Activated T-helper 2 cell treated with anti-CD3 and anti-CD28 coated beads, Interferon-gamma antibody, Interleukin-2, Interleukin-4, amounts not matched to agents 10 μg/mL and 5 μg/mL and 100 μg/mL, durations not matched to agents 14 hours and 24 hours and 36 hours (primary cell): ENCODE measurements around the gene LIPE. TPM values are rescaled to one million over a fixed set of nuclear protein-coding genes. Genes with fewer than 3 reads are reported as not detected.

ENCODE experiments used
- DNase-seq: peaks from one replicate; pipeline ENCODE4 v3.0.0; 2021; ENCODE audit warnings: low spot score
- H3K27ac Mint-ChIP-seq: one replicate; pipeline ENCODE4 v1.8.0; 2021; ENCODE audit warnings: mixed read lengths
- H3K27me3 Mint-ChIP-seq: one replicate; pipeline ENCODE4 v1.8.0; 2021; ENCODE audit warnings: low read depth, mixed read lengths
- H3K36me3 Mint-ChIP-seq: one replicate; pipeline ENCODE4 v1.8.0; 2021; ENCODE audit warnings: low read depth, mixed read lengths
- H3K4me1 Mint-ChIP-seq: one replicate; pipeline ENCODE4 v1.8.0; 2021; ENCODE audit warnings: low read depth, mixed read lengths
- H3K4me3 Mint-ChIP-seq: one replicate; pipeline ENCODE4 v1.8.0; 2021; ENCODE audit warnings: low read depth, mild to moderate bottlenecking, moderate library complexity, mixed read lengths
- H3K9me3 Mint-ChIP-seq: one replicate; pipeline ENCODE4 v1.8.0; 2021; ENCODE audit warnings: mixed read lengths
- intact Hi-C: fragments of 100-400 bp; cut with micrococcal nuclease; formaldehyde crosslinking; loops from one replicate; pipeline ENCODE4 v1.15.1; 2023
- total RNA-seq: library from RNA; stranded (reverse); gene quantifications from 2 replicates; pipeline ENCODE4 v1.2.3, GENCODE V29; 2022

Gene LIPE
- total RNA-seq, 1 donor from 2014 or later: 35.2 TPM

DNA sequence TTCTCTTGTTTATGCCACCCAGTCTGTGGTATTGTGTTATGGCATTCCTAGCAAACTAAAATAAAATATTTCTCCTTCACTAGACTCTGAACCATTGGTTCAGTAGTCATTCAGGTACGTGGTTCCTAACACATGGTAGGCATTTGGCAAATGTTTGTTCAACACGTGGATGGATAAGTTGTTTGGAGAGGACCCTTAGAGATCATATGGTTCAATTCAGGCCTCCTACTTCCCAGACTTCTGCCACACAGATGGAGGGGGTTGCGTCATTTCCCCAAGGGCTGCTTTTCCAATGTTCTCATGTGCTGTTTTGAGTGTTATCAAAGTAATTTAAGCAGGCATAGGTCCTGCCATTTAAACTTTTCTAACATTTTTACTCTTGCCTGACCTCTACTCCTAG, 8.8 kb upstream of the LIPE start:
- no peak overlapping the region for H3K4me3 Mint-ChIP-seq
- H3K9me3 Mint-ChIP-seq: no peaks in the 10 kb centered on the region
- H3K36me3 Mint-ChIP-seq: no peaks in the 10 kb centered on the region
- peaks cover 25% of the 10 kb centered on the region for H3K4me1 Mint-ChIP-seq
- intact Hi-C loops: no loop called here
- peaks cover 6% of the 10 kb centered on the region for H3K27me3 Mint-ChIP-seq
- no peak for DNase-seq
- H3K27ac Mint-ChIP-seq: no peak overlapping the region

DNA sequence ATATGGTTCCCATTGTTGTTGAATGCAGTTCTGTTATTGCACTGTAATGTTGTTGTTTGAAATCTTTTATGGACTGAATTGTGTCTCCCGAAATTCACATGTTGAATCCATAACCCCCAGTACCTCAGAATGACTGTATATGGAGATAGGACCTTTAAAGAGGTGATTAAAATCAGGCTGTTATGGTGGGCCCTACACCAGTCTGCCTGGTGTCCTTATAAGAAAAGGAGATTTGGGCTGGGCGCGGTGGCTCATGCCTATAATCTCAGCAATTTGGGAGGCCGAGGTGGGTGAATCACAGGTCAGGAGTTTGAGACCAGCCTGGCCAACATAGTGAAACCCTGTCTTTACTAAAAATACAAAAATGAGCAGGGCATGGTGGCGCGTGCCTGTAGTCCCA, 8.1 kb upstream of the LIPE start:
- no peaks in the 10 kb centered on the region for H3K36me3 Mint-ChIP-seq
- H3K9me3 Mint-ChIP-seq: no peaks in the 10 kb centered on the region
- no peak overlapping the region for H3K27ac Mint-ChIP-seq
- no peak for DNase-seq
- no peak overlapping the region for H3K4me3 Mint-ChIP-seq
- peaks cover 18% of the 10 kb centered on the region for H3K4me1 Mint-ChIP-seq
- H3K27me3 Mint-ChIP-seq: peaks cover 6% of the 10 kb centered on the region
- intact Hi-C loops: no loop called here

DNA sequence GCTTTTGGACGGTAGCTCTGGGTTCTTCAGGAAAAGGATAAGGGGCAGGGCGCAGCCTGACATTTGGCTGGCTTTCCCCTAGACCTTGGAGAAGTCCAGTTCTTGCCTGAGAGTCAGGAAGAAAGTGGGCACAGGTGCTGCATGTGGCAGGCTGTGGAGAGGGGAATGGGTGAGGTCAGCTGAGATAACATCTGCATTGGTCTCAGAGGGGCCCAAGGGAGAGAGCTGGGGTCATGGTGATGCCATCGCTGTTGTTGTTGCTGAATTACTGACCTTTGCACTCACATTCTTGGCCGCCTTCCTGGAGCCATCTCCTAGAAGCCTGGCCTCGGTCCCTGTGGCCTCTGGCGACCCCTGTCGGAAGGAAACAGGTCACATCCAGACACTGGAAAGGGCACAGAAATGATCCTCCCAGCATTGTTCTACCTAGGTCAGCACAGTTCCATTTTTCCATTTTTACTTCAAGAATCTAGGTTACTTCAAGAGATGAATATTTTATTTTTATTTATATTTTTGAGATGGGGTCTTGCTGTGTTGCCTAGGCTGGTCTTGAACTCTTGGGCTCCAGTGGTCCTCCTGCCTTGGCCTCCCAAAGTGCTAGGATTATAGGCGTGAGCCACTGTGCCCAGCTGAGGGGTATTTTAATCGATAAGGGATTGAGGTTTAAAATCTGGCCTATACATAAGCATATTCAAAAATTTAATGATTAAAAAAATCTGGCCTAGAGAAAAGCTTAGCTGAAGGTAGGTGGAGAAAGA, 6.5 kb upstream of the LIPE start:
- no peaks in the 10 kb centered on the region for H3K36me3 Mint-ChIP-seq
- peaks cover 11% of the 10 kb centered on the region for H3K4me1 Mint-ChIP-seq
- H3K27ac Mint-ChIP-seq: no peak overlapping the region
- intact Hi-C loops: loop anchor here (1.0 kb wide), 1 partner anchor 10 kb away; no protein-coding TSS in a partner anchor
- no peaks in the 10 kb centered on the region for H3K9me3 Mint-ChIP-seq
- DNase-seq: peak; percentile 38
- H3K4me3 Mint-ChIP-seq: no peak overlapping the region
- H3K27me3 Mint-ChIP-seq: peaks cover 6% of the 10 kb centered on the region

DNA sequence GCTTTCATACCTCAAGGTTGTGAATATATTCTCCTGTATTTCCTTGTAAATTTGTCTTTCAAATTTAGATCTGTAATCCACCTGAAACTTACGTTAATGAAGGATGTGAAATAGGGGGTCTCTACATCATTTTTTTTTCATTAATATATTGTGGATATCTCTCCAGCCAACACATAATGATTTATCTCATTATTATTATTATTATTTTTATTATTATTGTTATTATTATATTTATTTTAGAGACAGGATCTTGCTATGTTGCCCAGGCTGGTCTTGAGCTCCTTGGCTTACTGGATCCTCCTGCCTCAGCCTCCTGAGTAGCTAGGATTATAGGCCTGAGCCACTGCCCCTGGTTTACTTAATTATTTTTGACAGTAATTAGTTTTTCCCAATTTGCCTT, 4.3 kb upstream of the LIPE start:
- H3K27ac Mint-ChIP-seq: no peak overlapping the region
- H3K36me3 Mint-ChIP-seq: no peaks in the 10 kb centered on the region

DNA sequence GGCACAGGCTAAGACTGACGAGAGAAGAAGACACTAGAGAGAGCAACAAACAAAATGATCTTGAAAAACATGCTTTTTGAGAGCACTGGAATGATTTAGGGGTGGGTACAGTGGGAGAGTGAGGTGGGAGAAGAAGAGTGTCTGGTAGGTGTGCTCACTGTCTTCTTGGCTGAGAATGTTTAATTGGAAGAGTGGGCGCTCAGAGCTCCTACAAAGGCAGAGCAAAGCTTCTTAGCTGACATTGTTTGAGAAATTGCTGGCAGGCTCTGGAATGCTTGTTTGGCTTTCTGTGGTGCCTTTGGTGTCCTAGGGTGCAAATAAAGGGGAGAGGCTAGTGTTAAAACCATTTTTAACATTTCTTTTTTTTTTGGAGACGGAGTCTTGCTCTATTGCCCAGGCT, 1.5 kb upstream of the LIPE start:
- Mint-ChIP-seq H3K36me3 (no peaks in the 10 kb centered on the region), H3K4me1 (peaks cover 7% of the 10 kb centered on the region), H3K27ac (no peak overlapping the region), H3K9me3 (no peaks in the 10 kb centered on the region), H3K4me3 (no peak overlapping the region), H3K27me3 (peaks cover 8% of the 10 kb centered on the region)
- intact Hi-C loops: loop anchor here (10.0 kb wide), 2 partner anchors 324 to 1824 kb away; partner anchors contain the start of gene LTBP4
- DNase-seq: no peak

More for the DNA sequence above, 4.3 kb upstream of the LIPE start:
- intact Hi-C loops: no loop called here
- no peak for DNase-seq
- Mint-ChIP-seq H3K4me1 (peaks cover 9% of the 10 kb centered on the region), H3K4me3 (no peak overlapping the region), H3K27me3 (peaks cover 8% of the 10 kb centered on the region), H3K9me3 (no peaks in the 10 kb centered on the region)

DNA sequence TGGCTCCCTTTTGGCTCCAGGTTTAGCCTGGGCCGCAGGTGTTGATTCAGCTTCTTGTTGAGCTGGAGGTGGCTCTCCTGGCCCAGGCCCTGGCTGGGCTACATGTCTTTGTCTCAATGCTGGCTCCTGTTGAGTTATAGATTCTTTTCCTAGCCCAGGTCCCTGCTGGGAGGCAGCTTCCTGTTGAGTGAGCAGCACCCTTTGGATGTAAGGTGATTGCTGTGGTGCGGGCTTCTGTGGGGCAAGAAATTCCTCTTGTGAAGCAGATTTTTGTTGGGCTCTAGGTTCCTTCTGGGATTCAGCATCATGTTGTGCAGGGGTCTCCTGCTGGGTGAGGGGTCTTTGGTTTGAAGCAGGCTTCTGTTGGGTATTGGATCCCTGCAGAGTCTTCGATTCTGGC, 545 bp downstream of the LIPE start:
- intact Hi-C loops: loop anchor here (10.0 kb wide), 2 partner anchors 322 to 1822 kb away; partner anchors contain the start of gene LTBP4
- DNase-seq: no peak
- Mint-ChIP-seq H3K27ac (no peak overlapping the region), H3K27me3 (peaks cover 5% of the 10 kb centered on the region), H3K4me3 (no peak overlapping the region), H3K36me3 (no peaks in the 10 kb centered on the region), H3K9me3 (no peaks in the 10 kb centered on the region), H3K4me1 (peaks cover 17% of the 10 kb centered on the region)

DNA sequence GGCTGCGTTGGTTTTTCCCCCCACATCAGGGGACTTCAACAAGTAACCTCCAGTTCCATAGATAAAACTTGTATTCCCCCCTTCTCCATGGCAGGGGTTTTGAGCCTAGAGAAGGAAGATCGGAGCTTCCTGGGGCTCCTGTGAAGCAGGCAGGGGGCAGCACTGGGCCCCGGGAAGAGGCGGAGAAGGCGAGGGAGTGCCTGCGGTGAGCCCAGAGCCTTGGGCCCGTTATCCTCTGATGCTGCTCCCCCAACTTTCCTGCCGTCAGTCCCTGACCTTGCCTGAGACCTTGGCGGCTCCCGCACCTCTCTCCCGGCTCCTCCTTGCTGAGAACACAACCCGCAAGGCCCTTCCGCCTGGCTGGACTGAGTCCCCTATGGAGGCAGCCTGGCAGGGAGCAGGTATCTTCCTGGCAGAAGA, 2.5 kb downstream of the LIPE start:
- no peak for DNase-seq
- peaks cover 3% of the 10 kb centered on the region for H3K36me3 Mint-ChIP-seq
- no peak overlapping the region for H3K27ac Mint-ChIP-seq

DNA sequence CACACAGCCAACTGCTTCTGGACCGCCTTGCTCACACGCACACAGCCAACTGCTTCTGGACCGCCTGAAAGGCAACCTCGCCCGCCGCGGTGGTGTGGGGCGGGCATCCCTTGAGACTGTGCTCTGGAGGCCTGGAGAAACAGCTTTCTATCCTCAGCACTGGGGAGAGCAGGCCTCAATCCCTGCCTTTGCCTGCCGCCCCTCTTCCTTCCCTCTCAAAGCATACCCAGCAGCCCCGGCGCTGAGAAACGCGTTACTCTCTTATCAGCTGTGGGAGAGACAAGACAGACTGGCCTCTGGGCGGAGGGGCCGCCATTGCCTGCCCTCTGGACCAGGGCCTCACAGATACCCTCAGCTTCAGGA, 2.9 kb downstream of the LIPE start:
- H3K36me3 Mint-ChIP-seq: peaks cover 3% of the 10 kb centered on the region
- no peak for DNase-seq
- peaks cover 33% of the 10 kb centered on the region for H3K4me1 Mint-ChIP-seq
- H3K9me3 Mint-ChIP-seq: no peaks in the 10 kb centered on the region
- peak overlapping the region; percentile 99 for H3K4me3 Mint-ChIP-seq
- intact Hi-C loops: loop anchor here (5.0 to 10.0 kb wide), 3 partner anchors 182 to 1820 kb away; partner anchors contain the start of genes GSK3A and LTBP4
- no peak overlapping the region for H3K27ac Mint-ChIP-seq
- peaks cover 2% of the 10 kb centered on the region for H3K27me3 Mint-ChIP-seq

More for the DNA sequence above, 2.5 kb downstream of the LIPE start:
- Mint-ChIP-seq H3K27me3 (peaks cover 2% of the 10 kb centered on the region), H3K9me3 (no peaks in the 10 kb centered on the region), H3K4me1 (peaks cover 33% of the 10 kb centered on the region), H3K4me3 (peak overlapping the region; percentile 99)
- intact Hi-C loops: loop anchor here (5.0 to 10.0 kb wide), 3 partner anchors 182 to 1820 kb away; partner anchors contain the start of genes GSK3A and LTBP4

DNA sequence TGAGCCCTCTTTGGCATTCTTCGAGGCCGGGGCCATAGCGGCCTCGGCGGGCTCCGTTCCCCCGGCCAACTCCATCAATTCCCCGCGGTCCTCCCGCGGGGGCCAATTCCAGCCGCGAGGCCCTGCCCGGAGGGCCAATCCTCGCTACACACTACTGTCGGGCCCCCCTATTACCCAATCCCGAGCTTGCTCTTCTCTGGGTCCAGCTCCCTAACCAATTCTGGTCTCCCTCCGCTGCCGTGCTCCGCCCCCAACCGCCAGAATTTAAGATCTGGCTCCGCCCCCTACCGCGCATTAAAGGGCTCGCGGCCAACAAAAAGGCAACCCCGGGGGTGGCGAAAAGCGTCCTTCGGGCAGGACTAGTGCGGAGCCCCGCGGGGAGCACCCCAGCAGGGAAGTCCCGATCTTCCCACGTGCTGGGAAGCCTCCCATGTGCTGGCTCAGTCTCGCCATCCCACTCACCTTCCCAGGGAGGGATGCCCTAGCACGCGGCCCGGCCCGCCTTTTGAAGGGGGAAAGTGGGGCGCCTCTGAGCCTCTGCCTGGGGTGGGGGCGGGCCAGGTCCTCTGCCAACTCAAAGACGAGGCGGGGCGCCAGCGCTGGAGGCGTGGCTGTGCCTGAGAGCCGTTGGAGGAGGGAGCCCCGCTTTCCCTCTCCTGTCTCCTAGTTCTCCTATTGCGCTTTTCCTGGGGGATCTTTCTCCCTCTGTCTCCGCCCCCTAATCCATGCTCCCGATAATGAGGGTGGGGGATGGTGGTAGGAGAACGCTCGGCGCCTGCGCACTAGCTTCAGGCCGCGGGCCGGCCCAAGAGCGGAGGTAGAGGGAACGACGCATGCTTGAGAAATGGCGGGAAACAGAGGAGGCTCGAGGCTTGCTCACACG, 3.5 kb downstream of the LIPE start:
- peak; percentile 94 for DNase-seq
- H3K4me3 Mint-ChIP-seq: peak overlapping the region; percentile 99
- H3K36me3 Mint-ChIP-seq: peaks cover 5% of the 10 kb centered on the region
- peak overlapping the region; percentile 89 for H3K27ac Mint-ChIP-seq
- peaks cover 33% of the 10 kb centered on the region for H3K4me1 Mint-ChIP-seq
- peaks cover 2% of the 10 kb centered on the region for H3K27me3 Mint-ChIP-seq
- intact Hi-C loops: loop anchor here (1.0 to 10.0 kb wide), 6 partner anchors 10 to 1819 kb away; partner anchors contain the start of genes GSK3A and LTBP4
- H3K9me3 Mint-ChIP-seq: no peaks in the 10 kb centered on the region

DNA sequence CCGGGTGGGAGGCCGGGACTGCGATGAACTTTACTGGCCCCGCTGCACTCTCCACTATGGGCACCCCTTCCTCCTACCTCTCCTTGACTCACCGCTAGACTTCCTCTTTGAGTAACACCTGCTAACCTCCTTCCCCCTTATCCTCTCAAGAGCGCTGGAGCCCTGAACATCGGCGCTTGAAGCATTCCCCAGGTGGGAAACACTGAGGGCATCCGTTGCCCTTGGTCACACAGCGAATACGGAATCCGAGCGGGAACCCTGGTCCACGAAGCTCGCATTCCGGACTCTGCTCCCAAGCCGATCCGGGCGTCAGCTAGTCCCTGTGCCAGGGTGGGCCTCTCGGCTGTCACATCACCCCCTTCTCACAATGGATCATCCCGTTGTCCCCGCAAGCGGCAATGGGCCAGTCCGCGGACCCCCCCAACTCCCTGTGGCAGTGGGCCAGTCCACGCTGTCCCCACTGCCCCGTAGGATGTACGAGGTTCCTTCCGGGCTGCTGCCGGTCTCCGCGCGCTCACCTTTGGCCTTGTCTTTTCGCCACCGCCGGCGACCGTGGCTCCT, 4.2 kb downstream of the LIPE start:
- Mint-ChIP-seq H3K27ac (peak overlapping the region; percentile 89), H3K36me3 (peaks cover 6% of the 10 kb centered on the region), H3K4me3 (peak overlapping the region; percentile 99), H3K4me1 (peaks cover 33% of the 10 kb centered on the region), H3K9me3 (no peaks in the 10 kb centered on the region), H3K27me3 (no peaks in the 10 kb centered on the region)
- DNase-seq: no peak
- intact Hi-C loops: loop anchor here (1.0 to 10.0 kb wide), 6 partner anchors 10 to 1818 kb away; partner anchors contain the start of genes GSK3A and LTBP4

DNA sequence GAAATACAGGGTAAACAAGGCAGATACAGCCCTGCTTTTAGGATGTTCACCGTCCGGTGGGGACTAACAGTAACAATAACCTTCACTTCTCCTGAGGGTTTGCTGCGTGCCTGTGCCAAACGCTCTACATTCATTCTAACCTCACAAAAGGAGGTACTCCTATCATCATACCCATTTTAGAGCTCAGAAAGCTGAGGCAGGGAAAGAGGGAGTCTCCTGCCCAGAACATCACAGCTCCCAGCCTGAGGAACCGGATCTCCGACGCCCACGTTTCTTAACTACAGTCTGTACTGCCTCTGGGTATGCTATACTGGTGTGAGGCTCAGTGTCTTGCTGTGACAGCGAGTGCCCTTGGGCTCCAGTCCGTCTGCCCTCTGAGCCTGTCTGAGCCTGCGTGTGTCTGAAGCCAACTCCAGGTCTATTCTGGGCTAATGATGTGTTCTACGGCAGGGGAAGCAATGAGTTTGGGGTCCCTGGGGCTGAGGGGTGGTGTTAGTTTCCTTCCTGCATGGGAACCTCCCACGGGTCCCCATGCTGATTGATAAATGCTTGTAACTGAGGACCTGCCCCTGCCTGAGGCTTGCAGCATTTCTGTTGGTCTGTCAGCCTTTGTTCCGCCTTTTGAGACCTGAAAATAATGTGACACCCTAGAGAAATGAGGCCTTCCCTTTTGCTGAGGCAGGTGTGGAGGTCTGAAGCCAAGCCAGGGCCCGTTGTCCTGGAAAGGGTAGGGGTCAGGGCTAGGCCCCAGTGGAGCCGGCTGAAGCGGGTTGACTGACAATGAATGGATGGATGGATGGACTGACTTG, 4.9 kb downstream of the LIPE start:
- H3K4me1 Mint-ChIP-seq: peaks cover 31% of the 10 kb centered on the region
- intact Hi-C loops: loop anchor here (2.0 to 10.0 kb wide), 5 partner anchors 19 to 1817 kb away; partner anchors contain the start of genes GSK3A and LTBP4
- H3K36me3 Mint-ChIP-seq: peaks cover 6% of the 10 kb centered on the region
- no peaks in the 10 kb centered on the region for H3K27me3 Mint-ChIP-seq
- peak overlapping the region; percentile 99 for H3K4me3 Mint-ChIP-seq
- DNase-seq: no peak
- no peaks in the 10 kb centered on the region for H3K9me3 Mint-ChIP-seq
- peak overlapping the region; percentile 89 for H3K27ac Mint-ChIP-seq
